ENCODE data around the gene CTAG2.

GRCh38 chrX:154661899-154662298 lies 8.5 kb upstream of the CTAG2 start:
- TF ChIP-seq CTCF (IDR thresholded peaks at IDR 0.05) (no peak), EP300 (IDR thresholded peaks at IDR 0.05) (no peak), POLR2AphosphoS5 (IDR thresholded peaks at IDR 0.05) (no peak), POLR2A (IDR thresholded peaks at IDR 0.05) (no peak)

Data from stomach (tissue), 4 donors.